Stomach (tissue), 9 donors: ENCODE data around the gene MYO1H. TPM values are rescaled to one million over a fixed set of nuclear protein-coding genes. Genes with fewer than 3 reads are reported as not detected.

Experiments used
- DNase-seq, 2 donors: peaks; one replicate each; pipeline versions ENCODE4 v3.0.0 to v3.0.0-alpha.2; 2013 to 2019
- H3K27ac ChIP-seq, 5 donors: fragments of 200-600 bp in 4 of 5; sonication (generic) in 4 of 5; one replicate each; pipeline ENCODE4 v1.5.1; 2013 to 2019; ENCODE audit warnings: mild to moderate bottlenecking in 1 of 5, moderate library complexity in 1 of 5
- H3K27me3 ChIP-seq, 3 donors: fragments of 200-600 bp; sonication (generic); one replicate each; pipeline ENCODE4 v1.5.1; 2017 to 2019; ENCODE audit warnings: mixed run types in 1 of 3
- H3K36me3 ChIP-seq, 4 donors: fragments of 200-600 bp; sonication (generic); 1 replicate in 3 of 4; 2 replicates in 1 of 4; pipeline ENCODE4 v1.5.1; 2016 to 2019
- H3K4me1 ChIP-seq, 4 donors: fragments of 200-600 bp; sonication (generic); one replicate each; pipeline ENCODE4 v1.5.1; 2016 to 2019
- H3K4me3 ChIP-seq, 4 donors: fragments of 200-600 bp; sonication (generic) in 3 of 4; one replicate each; pipeline ENCODE4 v1.5.1; 2016 to 2019; ENCODE audit warnings: mild to moderate bottlenecking in 1 of 4
- H3K9me3 ChIP-seq, 4 donors: fragments of 200-600 bp; sonication (generic); one replicate each; pipeline ENCODE4 v1.5.1; 2016 to 2019
- EP300 ChIP-seq: sonication (generic); formaldehyde crosslinking; IDR thresholded peaks from one replicate; pipeline ENCODE4 v1.6.1; 2017; ENCODE audit warnings: antibody characterized with exemption
- POLR2A ChIP-seq, 4 donors: fragments of 450-650 bp; IDR thresholded peaks; one replicate each; pipeline ENCODE4 v1.6.1; 2016; ENCODE audit warnings: antibody characterized with exemption in 4 of 4, control low read depth in 2 of 4, mild to moderate bottlenecking in 1 of 4, moderate library complexity in 1 of 4
- POLR2AphosphoS5 ChIP-seq, 3 donors: sonication (generic); formaldehyde crosslinking; IDR thresholded peaks; one replicate each; pipeline ENCODE4 v1.6.1; 2016; ENCODE audit warnings: antibody characterized with exemption in 3 of 3
- WGBS, 5 donors: extraction: QIAGEN DNeasy Blood & Tissue Kit in 3 of 5; methylation state at CpG; one replicate each; pipeline versions ENCODE4 v1.1.5 to v1.1.7; 2013 to 2018; 5-methylcytosine and 5-hydroxymethylcytosine counted together
- intact Hi-C: fragments of 100-400 bp; cut with DNase I; formaldehyde crosslinking; loops from one replicate; pipeline ENCODE4 v1.15.1; 2023; ENCODE audit warnings: low total_unique reads
- polyA plus RNA-seq, 3 donors: library from polyadenylated mRNA; stranded (reverse); fragments of 200-250 nt; gene quantifications; one replicate each; pipeline ENCODE4 v1.2.3, GENCODE V29; 2013
- total RNA-seq, 5 donors: library from RNA; depleted of rRNA; stranded (reverse); fragments of >200 nt; gene quantifications; one replicate each; pipeline versions ENCODE4 v1.1.0 to v1.2.3, GENCODE V29; 2014 to 2016
- TF ChIP-seq, protein P1 (sequence below), 7 experiments: fragments of 450-650 bp in 4 of 7; fragments of 200-600 bp in 3 of 7; sonication (generic) in 3 of 7; IDR thresholded peaks; one replicate each; pipeline ENCODE4 v1.5.1; 2016 to 2019; ENCODE audit warnings: antibody characterized with exemption in 7 of 7, control low read depth in 2 of 7, mild to moderate bottlenecking in 1 of 7
- donor health status: healthy with polysubstance abuse.
- donor health status: Bipolar disorder and iron deficiency.
- donor health status: healthy.

Gene MYO1H
- total and polyA plus RNA-seq, 8 donors, result 0.08 TPM; not detected in 7

DNA sequence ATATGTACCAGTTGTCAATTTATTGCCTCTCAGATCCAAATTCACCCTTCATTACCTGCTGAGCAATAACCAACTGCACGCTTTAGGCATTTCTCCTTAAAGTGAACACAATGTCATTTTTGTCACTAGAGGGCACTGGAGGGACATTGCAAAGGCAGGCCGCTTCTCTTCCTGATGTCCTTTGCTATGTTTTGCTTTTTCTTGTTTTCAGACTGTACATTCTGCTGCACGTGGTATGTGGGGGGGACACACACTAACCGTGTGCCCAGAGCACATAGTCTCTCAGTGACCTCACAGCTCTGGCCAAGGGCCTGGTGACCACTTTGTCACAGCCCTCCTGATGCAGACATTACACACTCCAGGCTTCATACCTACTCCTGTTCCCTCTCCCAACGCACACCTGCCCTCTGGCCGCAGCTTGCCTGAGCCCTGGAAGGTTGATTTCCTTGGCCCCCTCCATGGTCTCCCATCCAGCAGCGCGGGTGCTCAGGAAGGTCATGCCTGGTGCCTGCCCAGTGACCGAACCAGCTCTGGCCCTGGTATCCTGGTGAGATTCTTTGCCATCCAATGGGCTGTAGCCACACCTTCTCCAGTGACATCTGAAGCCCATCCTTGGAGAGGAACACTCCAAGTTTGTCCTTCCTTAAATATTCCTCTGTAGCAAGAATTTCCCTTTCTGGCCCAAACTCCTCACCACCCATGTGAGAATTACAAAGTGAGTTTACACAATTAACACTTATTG lies 39.9 kb downstream of the MYO1H start:
- peaks cover 0 to 10% (median 0%) of the 10 kb centered on the region in 3 donors for H3K27me3 ChIP-seq
- H3K4me3 ChIP-seq, result no peak overlapping the region
- H3K9me3 ChIP-seq, result no peaks in the 10 kb centered on the region
- 65 to 75% (median 74%) methylated on average over 9 of the region's 9 CpGs for WGBS, 5 donors
- peaks cover 0 to 15% (median 7%) of the 10 kb centered on the region in 4 donors for H3K4me1 ChIP-seq
- no peak for TF ChIP-seq EP300
- TF ChIP-seq POLR2A (IDR thresholded peaks at IDR 0.05), result no peak
- TF ChIP-seq POLR2AphosphoS5 (IDR thresholded peaks at IDR 0.05), result no peak
- TF ChIP-seq, protein P1, sequence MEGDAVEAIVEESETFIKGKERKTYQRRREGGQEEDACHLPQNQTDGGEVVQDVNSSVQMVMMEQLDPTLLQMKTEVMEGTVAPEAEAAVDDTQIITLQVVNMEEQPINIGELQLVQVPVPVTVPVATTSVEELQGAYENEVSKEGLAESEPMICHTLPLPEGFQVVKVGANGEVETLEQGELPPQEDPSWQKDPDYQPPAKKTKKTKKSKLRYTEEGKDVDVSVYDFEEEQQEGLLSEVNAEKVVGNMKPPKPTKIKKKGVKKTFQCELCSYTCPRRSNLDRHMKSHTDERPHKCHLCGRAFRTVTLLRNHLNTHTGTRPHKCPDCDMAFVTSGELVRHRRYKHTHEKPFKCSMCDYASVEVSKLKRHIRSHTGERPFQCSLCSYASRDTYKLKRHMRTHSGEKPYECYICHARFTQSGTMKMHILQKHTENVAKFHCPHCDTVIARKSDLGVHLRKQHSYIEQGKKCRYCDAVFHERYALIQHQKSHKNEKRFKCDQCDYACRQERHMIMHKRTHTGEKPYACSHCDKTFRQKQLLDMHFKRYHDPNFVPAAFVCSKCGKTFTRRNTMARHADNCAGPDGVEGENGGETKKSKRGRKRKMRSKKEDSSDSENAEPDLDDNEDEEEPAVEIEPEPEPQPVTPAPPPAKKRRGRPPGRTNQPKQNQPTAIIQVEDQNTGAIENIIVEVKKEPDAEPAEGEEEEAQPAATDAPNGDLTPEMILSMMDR (IDR thresholded peaks at IDR 0.05), result no peak
- peak in 1 of 2 donors; percentile 54 for DNase-seq
- intact Hi-C loops, result loop anchor here (5.0 kb wide), 1 partner anchor 120 kb away; no protein-coding TSS in a partner anchor
- no peaks in the 10 kb centered on the region for H3K36me3 ChIP-seq
- no peak overlapping the region for H3K27ac ChIP-seq

DNA sequence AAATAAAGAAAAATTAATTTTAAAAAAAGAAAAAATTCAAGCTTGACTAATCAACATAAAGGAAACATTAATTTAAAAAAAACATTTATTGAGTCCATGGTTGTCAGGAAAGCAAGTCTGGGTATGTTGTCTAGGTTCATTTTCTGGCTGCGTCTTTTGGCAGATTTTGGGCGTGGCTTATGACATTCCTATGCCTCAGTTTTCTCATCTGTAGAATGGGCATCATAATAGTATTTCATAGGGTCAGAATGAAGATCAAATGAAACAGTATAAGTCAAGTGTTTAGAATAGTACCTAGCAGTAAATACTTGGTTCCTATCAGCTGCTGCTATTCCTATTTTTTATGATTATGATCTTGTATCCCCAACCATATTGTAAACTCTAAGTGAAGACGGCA lies 40.5 kb downstream of the MYO1H start:
- Histone ChIP-seq H3K4me1 (peaks cover 0 to 15% (median 7%) of the 10 kb centered on the region in 4 donors), H3K27me3 (peaks cover 0 to 15% (median 0%) of the 10 kb centered on the region in 3 donors), H3K4me3 (no peak overlapping the region), H3K27ac (no peak overlapping the region), H3K9me3 (no peaks in the 10 kb centered on the region), H3K36me3 (no peaks in the 10 kb centered on the region)
- intact Hi-C loops, result loop anchor here (5.0 kb wide), 1 partner anchor 121 kb away; no protein-coding TSS in a partner anchor
- 86 to 91% (median 89%) methylated on average over 3 of the region's 3 CpGs for WGBS, 5 donors
- no peak for DNase-seq
- TF ChIP-seq, protein P1 (IDR thresholded peaks at IDR 0.05), result no peak
- TF ChIP-seq EP300, result no peak
- TF ChIP-seq POLR2AphosphoS5 (IDR thresholded peaks at IDR 0.05), result no peak
- TF ChIP-seq POLR2A (IDR thresholded peaks at IDR 0.05), result no peak

DNA sequence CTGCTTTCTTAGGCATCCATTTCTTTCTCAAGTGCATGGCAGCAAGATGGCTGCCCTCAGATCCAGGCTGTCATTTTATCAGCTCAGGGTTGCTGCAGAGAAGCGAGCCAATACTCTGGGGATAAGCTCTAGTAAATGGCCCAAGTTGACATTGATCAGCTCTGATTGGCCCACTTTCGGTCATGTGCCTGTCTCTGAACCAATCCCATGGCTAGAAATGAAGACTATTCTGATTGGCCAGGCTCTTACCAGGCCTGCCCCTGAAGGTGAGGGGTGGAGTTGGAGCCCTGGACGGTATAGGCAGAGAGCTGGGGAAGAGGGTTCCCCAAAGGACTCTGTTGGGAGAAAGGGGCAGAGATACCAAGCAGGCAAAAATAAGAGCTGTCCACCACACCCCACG lies 41.4 kb downstream of the MYO1H start:
- no peak for DNase-seq
- TF ChIP-seq POLR2AphosphoS5 (IDR thresholded peaks at IDR 0.05) (no peak), POLR2A (IDR thresholded peaks at IDR 0.05) (no peak), EP300 (no peak)
- TF ChIP-seq, protein P1 (IDR thresholded peaks at IDR 0.05), result no peak
- H3K27me3 ChIP-seq, result peaks cover 0 to 20% (median 0%) of the 10 kb centered on the region in 3 donors
- intact Hi-C loops, result loop anchor here (5.0 kb wide), 1 partner anchor 122 kb away; no protein-coding TSS in a partner anchor
- H3K9me3 ChIP-seq, result no peaks in the 10 kb centered on the region
- H3K4me1 ChIP-seq, result peaks cover 0 to 15% (median 7%) of the 10 kb centered on the region in 4 donors
- no peaks in the 10 kb centered on the region for H3K36me3 ChIP-seq
- no peak overlapping the region for H3K4me3 ChIP-seq
- WGBS, 5 donors, result 62 to 74% (median 73%) methylated on average over 4 of the region's 4 CpGs
- no peak overlapping the region for H3K27ac ChIP-seq

DNA sequence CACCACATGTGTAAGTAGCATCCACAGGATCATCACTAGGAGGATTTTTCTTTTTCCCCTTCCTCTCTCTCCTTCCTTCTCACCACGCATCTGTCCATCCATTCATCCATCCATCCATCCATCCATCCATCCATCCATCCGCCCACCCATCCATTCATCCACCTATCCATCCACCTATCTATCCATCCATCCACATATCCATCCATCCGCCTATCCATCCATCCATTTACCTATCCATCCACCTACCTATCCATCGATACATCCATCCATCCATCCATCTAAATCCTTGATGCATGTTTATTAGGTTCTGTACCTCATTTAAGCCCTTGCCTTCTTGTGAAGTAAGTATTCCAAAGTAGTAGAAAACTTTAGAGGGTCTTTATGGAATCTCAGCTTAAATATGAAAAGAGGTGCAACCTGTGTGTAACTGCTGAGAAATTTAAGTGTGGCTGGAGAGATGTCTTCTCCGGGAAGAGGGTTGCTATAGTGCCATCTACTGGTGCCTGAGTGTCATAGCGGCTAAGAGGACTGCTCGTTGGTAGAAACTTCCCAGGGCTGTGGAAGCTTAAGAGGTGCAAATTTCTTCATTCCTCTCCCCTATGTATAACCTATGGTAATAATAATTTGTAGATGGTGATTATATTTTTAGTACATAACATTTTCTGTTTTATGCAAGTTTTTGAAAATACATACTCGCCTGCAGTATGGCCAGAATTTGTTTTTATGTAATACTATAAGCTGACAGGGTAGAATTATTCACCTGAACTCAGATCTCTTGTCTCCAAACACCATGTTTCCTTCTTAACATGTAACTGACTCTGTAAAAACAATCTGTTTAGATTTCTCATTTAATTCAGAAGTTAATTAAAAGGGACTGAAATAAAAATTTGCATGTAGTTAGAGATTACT lies 46.0 kb downstream of the MYO1H start:
- no peak overlapping the region for H3K27ac ChIP-seq
- no peaks in the 10 kb centered on the region for H3K36me3 ChIP-seq
- H3K4me1 ChIP-seq, result no peaks in the 10 kb centered on the region
- TF ChIP-seq POLR2AphosphoS5 (IDR thresholded peaks at IDR 0.05), result no peak
- TF ChIP-seq POLR2A (IDR thresholded peaks at IDR 0.05), result no peak
- TF ChIP-seq, protein P1 (IDR thresholded peaks at IDR 0.05), result peak in 4 of 7 experiments; percentile 58 to 86 (median 72)
- TF ChIP-seq EP300, result no peak
- no peak overlapping the region for H3K4me3 ChIP-seq
- DNase-seq, result peak; percentile 48 to 80
- intact Hi-C loops, result no loop called here
- WGBS, 5 donors, result 42 to 48% (median 44%) methylated on average over 8 of the region's 8 CpGs
- H3K9me3 ChIP-seq, result no peaks in the 10 kb centered on the region
- H3K27me3 ChIP-seq, result peaks cover 0 to 20% (median 0%) of the 10 kb centered on the region in 3 donors
